HEK293 (cell line): Measurements from ENCODE around the gene FAM171A1.

Experiments used
- CTCF ChIA-PET: fragments of 350-600 bp; formaldehyde crosslinking; extraction: SDS; loops from one replicate; lab custom pipeline; 2021; ENCODE audit warnings: antibody characterized with exemption; lab: Yijun Ruan, JAX
- POLR2A ChIA-PET: fragments of 300-600 bp; formaldehyde crosslinking; extraction: SDS; loops from one replicate; lab custom pipeline; 2020; ENCODE audit warnings: antibody characterized with exemption, inconsistent platforms; lab: Yijun Ruan, JAX
- H3K27ac ChIP-seq: fragments of 200-500 bp; sonication (Bioruptor generic); 2 replicates; pipeline ENCODE4 v1.5.1; 2014; ENCODE audit warnings: low read depth, low read length, control low read depth, inconsistent platforms; ENCODE audit errors: extremely low read depth
- H3K36me3 ChIP-seq, 2 experiments: fragments of 200-500 bp in 1 of 2; sonication (Bioruptor generic) in 1 of 2; 1 replicate in 1 of 2; 2 replicates in 1 of 2; pipeline ENCODE4 v1.5.1; 2014 to 2017; ENCODE audit warnings: inconsistent platforms in 2 of 2, low read length in 2 of 2; ENCODE audit not compliant: control insufficient read depth in 2 of 2, insufficient read depth in 1 of 2
- H3K4me1 ChIP-seq: fragments of 200-500 bp; sonication (Bioruptor generic); 2 replicates; pipeline ENCODE4 v1.5.1; 2014; ENCODE audit warnings: mild to moderate bottlenecking, low read length, inconsistent platforms; ENCODE audit not compliant: control insufficient read depth, insufficient read depth
- H3K4me3 ChIP-seq: 2 replicates; pipeline ENCODE4 v1.5.1; 2011; ENCODE audit warnings: low read depth, mild to moderate bottlenecking, control low read depth, low read length, moderate library complexity
- H3K9me3 ChIP-seq: fragments of 200-500 bp; sonication (Bioruptor generic); 2 replicates; pipeline ENCODE4 v1.5.1; 2014; ENCODE audit warnings: low read depth, low read length, inconsistent platforms; ENCODE audit not compliant: control insufficient read depth, insufficient read depth
- GLI4 ChIP-seq: fragments of 450-650 bp; formaldehyde crosslinking; IDR thresholded peaks from 2 replicates; pipeline ENCODE4 v1.5.1; 2016; ENCODE audit warnings: missing biosample characterization, missing genetic modification characterization
- HOXC10 ChIP-seq: sonication (generic); formaldehyde crosslinking; IDR thresholded peaks from 2 replicates; pipeline ENCODE4 v1.8.1; 2023; ENCODE audit warnings: mild to moderate bottlenecking, missing genetic modification reagents
- HOXD13 ChIP-seq: sonication (generic); formaldehyde crosslinking; IDR thresholded peaks from 2 replicates; pipeline ENCODE4 v1.8.0; 2022; ENCODE audit warnings: missing genetic modification reagents, borderline replicate concordance
- PRDM10 ChIP-seq: fragments of 450-650 bp; formaldehyde crosslinking; IDR thresholded peaks from 2 replicates; pipeline ENCODE4 v1.5.1; 2016; ENCODE audit warnings: missing biosample characterization, missing genetic modification characterization
- SALL2 ChIP-seq: fragments of 450-650 bp; formaldehyde crosslinking; IDR thresholded peaks from 2 replicates; pipeline ENCODE4 v1.5.0; 2017; ENCODE audit warnings: missing biosample characterization, mild to moderate bottlenecking, missing genetic modification characterization, borderline replicate concordance
- WT1 ChIP-seq: fragments of 450-650 bp; formaldehyde crosslinking; IDR thresholded peaks from 2 replicates; pipeline ENCODE4 v1.5.1; 2016; ENCODE audit warnings: missing biosample characterization, missing genetic modification characterization
- ZBTB17 ChIP-seq: fragments of 450-650 bp; formaldehyde crosslinking; IDR thresholded peaks from 2 replicates; pipeline ENCODE4 v1.5.1; 2016; ENCODE audit warnings: missing biosample characterization, missing genetic modification characterization
- ZBTB20 ChIP-seq: fragments of 450-650 bp; formaldehyde crosslinking; IDR thresholded peaks from 2 replicates; pipeline ENCODE4 v1.5.1; 2016; ENCODE audit warnings: missing biosample characterization, missing genetic modification characterization
- ZBTB48 ChIP-seq: fragments of 450-650 bp; formaldehyde crosslinking; IDR thresholded peaks from 2 replicates; pipeline ENCODE4 v1.5.1; 2016; ENCODE audit warnings: missing biosample characterization, missing genetic modification characterization
- ZBTB8A ChIP-seq: fragments of 450-650 bp; formaldehyde crosslinking; IDR thresholded peaks from 2 replicates; pipeline ENCODE4 v1.5.1; 2016; ENCODE audit warnings: missing biosample characterization, missing genetic modification characterization
- ZNF10 ChIP-seq: fragments of 450-650 bp; formaldehyde crosslinking; IDR thresholded peaks from 2 replicates; pipeline ENCODE4 v1.5.1; 2017; ENCODE audit warnings: missing biosample characterization, missing genetic modification characterization
- ZNF16 ChIP-seq: fragments of 450-650 bp; formaldehyde crosslinking; IDR thresholded peaks from 2 replicates; pipeline ENCODE4 v1.5.1; 2016; ENCODE audit warnings: low read depth, missing biosample characterization, missing genetic modification characterization
- ZNF175 ChIP-seq: fragments of 450-650 bp; formaldehyde crosslinking; IDR thresholded peaks from 2 replicates; pipeline ENCODE4 v1.5.1; 2016; ENCODE audit warnings: missing biosample characterization, missing genetic modification characterization
- ZNF202 ChIP-seq: fragments of 450-650 bp; formaldehyde crosslinking; IDR thresholded peaks from 2 replicates; pipeline ENCODE4 v1.5.1; 2016; ENCODE audit warnings: missing biosample characterization, missing genetic modification characterization, borderline replicate concordance
- ZNF214 ChIP-seq: fragments of 450-650 bp; formaldehyde crosslinking; IDR thresholded peaks from 2 replicates; pipeline ENCODE4 v1.5.1; 2017; ENCODE audit warnings: missing biosample characterization, mild to moderate bottlenecking, missing genetic modification characterization, borderline replicate concordance
- ZNF280C ChIP-seq: fragments of 450-650 bp; formaldehyde crosslinking; IDR thresholded peaks from 2 replicates; pipeline ENCODE4 v1.5.1; 2016; ENCODE audit warnings: missing biosample characterization, missing genetic modification characterization
- ZNF302 ChIP-seq: fragments of 450-650 bp; formaldehyde crosslinking; IDR thresholded peaks from 2 replicates; pipeline ENCODE4 v1.5.1; 2016; ENCODE audit warnings: missing biosample characterization, missing genetic modification characterization, low read depth
- ZNF362 ChIP-seq: fragments of 450-650 bp; formaldehyde crosslinking; IDR thresholded peaks from 2 replicates; pipeline ENCODE4 v1.5.1; 2016; ENCODE audit warnings: missing biosample characterization, missing genetic modification characterization
- ZNF416 ChIP-seq: fragments of 450-650 bp; formaldehyde crosslinking; IDR thresholded peaks from 2 replicates; pipeline ENCODE4 v1.5.1; 2016; ENCODE audit warnings: missing biosample characterization, missing genetic modification characterization
- ZNF501 ChIP-seq: fragments of 450-650 bp; formaldehyde crosslinking; IDR thresholded peaks from 2 replicates; pipeline ENCODE4 v1.5.1; 2016; ENCODE audit warnings: missing biosample characterization, missing genetic modification characterization
- ZNF560 ChIP-seq: fragments of 450-650 bp; formaldehyde crosslinking; IDR thresholded peaks from 2 replicates; pipeline ENCODE4 v1.5.1; 2017; ENCODE audit warnings: missing biosample characterization, missing genetic modification characterization, borderline replicate concordance
- ZNF585B ChIP-seq: fragments of 450-650 bp; formaldehyde crosslinking; IDR thresholded peaks from 2 replicates; pipeline ENCODE4 v1.5.1; 2016; ENCODE audit warnings: missing biosample characterization, missing genetic modification characterization
- ZNF600 ChIP-seq: fragments of 450-650 bp; formaldehyde crosslinking; IDR thresholded peaks from 2 replicates; pipeline ENCODE4 v1.5.1; 2016; ENCODE audit warnings: missing biosample characterization, missing genetic modification characterization
- ZNF610 ChIP-seq: fragments of 450-650 bp; formaldehyde crosslinking; IDR thresholded peaks from 2 replicates; pipeline ENCODE4 v1.5.1; 2016; ENCODE audit warnings: missing biosample characterization, missing genetic modification characterization, borderline replicate concordance
- ZNF639 ChIP-seq: fragments of 450-650 bp; formaldehyde crosslinking; IDR thresholded peaks from 2 replicates; pipeline ENCODE4 v1.5.1; 2016; ENCODE audit warnings: missing biosample characterization, missing genetic modification characterization
- ZNF645 ChIP-seq: fragments of 450-650 bp; formaldehyde crosslinking; IDR thresholded peaks from 2 replicates; pipeline ENCODE4; 2016; ENCODE audit warnings: missing biosample characterization, missing genetic modification characterization
- ZNF658 ChIP-seq: fragments of 450-650 bp; formaldehyde crosslinking; IDR thresholded peaks from 2 replicates; pipeline ENCODE4; 2016; ENCODE audit warnings: missing biosample characterization, missing genetic modification characterization
- ZNF664 ChIP-seq: fragments of 450-650 bp; formaldehyde crosslinking; IDR thresholded peaks from 2 replicates; pipeline ENCODE4 v1.5.1; 2016; ENCODE audit warnings: missing biosample characterization, missing genetic modification characterization

FAM171A1 gene

GRCh38 chr10:15369256-15370211, 1.6 kb downstream of the FAM171A1 start:
- H3K4me1 ChIP-seq, result peaks cover 7% of the 10 kb centered on the region; the same call in 1 of the 2 replicates
- CTCF ChIA-PET, result interaction anchor here (0.5 to 1.0 kb wide), 6 partner anchors 31 to 264 kb away, joined by 3 to 5 read pairs (median 4); no protein-coding TSS in a partner anchor
- H3K36me3 ChIP-seq, result no peaks in the 10 kb centered on the region
- peak overlapping the region; percentile 79; the same call in 1 of the 2 replicates for H3K27ac ChIP-seq
- POLR2A ChIA-PET, result no interaction called here
- peak overlapping the region; percentile 72 for H3K4me3 ChIP-seq
- H3K9me3 ChIP-seq, result no peaks in the 10 kb centered on the region
- 0 out of 2 replicates have a peak, but pooled peaks have one; percentile 43 for TF ChIP-seq ZBTB17 (tag by site-specific recombination)
- TF ChIP-seq SALL2, result no peak
- 0 out of 2 replicates have a peak, but pooled peaks have one; percentile 31 for TF ChIP-seq ZBTB8A
- TF ChIP-seq ZNF645 (tag by site-specific recombination), result no peak
- TF ChIP-seq ZNF175, result no peak
- TF ChIP-seq HOXD13 (CRISPR knock-in tag), result no peak
- peak; percentile 64 for TF ChIP-seq ZBTB20 (tag by site-specific recombination)
- TF ChIP-seq WT1 (tag by site-specific recombination), result no peak
- TF ChIP-seq ZNF16 (tag by site-specific recombination), result no peak
- no peak for TF ChIP-seq ZNF658 (tag by site-specific recombination)
- TF ChIP-seq ZNF501 (tag by site-specific recombination), result no peak
- TF ChIP-seq PRDM10 (tag by site-specific recombination), result peak; percentile 29; the same call in 1 of the 2 replicates
- TF ChIP-seq ZNF600 (tag by site-specific recombination), result peak; percentile 73
- TF ChIP-seq ZBTB48 (tag by site-specific recombination), result peak; percentile 55
- TF ChIP-seq ZNF10 (tag by site-specific recombination), result no peak
- TF ChIP-seq ZNF610, result no peak
- no peak for TF ChIP-seq ZNF280C (tag by site-specific recombination)
- TF ChIP-seq ZNF302 (tag by site-specific recombination), result no peak
- TF ChIP-seq HOXC10 (CRISPR knock-in tag), result no peak
- 0 out of 2 replicates have a peak, but pooled peaks have one; percentile 7 for TF ChIP-seq ZNF664 (tag by site-specific recombination)
- TF ChIP-seq ZNF214 (tag by site-specific recombination), result no peak
- TF ChIP-seq ZNF639, result no peak
- 0 out of 2 replicates have a peak, but pooled peaks have one; percentile 33 for TF ChIP-seq ZNF362 (tag by site-specific recombination)
- TF ChIP-seq GLI4 (tag by site-specific recombination), result no peak
- TF ChIP-seq ZNF585B, result no peak
- no peak for TF ChIP-seq ZNF202 (tag by site-specific recombination)
- TF ChIP-seq ZNF416 (tag by site-specific recombination), result no peak
- TF ChIP-seq ZNF560, result no peak
